HepG2 (cell line): ENCODE measurements around the gene RALBP1. TPM values are rescaled to one million over a fixed set of nuclear protein-coding genes. Genes with fewer than 3 reads are reported as not detected.

Source experiments
- ARNTL ChIP-seq: sonication (generic); formaldehyde crosslinking; IDR thresholded peaks from 2 replicates; pipeline ENCODE4 v1.4.0; 2020; ENCODE audit warnings: mild to moderate bottlenecking, missing genetic modification reagents
- CBX5 ChIP-seq: sonication (generic); formaldehyde crosslinking; IDR thresholded peaks from 2 replicates; pipeline ENCODE4 v1.4.0; 2020; ENCODE audit warnings: missing genetic modification reagents, borderline replicate concordance
- CREM ChIP-seq, 2 experiments: sonication (generic) in 1 of 2; formaldehyde crosslinking in 1 of 2; IDR thresholded peaks; 2 replicates each; pipeline versions ENCODE4 v1.4.0 to v1.6.1; 2016 to 2020; ENCODE audit warnings: antibody characterized with exemption in 1 of 2, mild to moderate bottlenecking in 1 of 2, missing genetic modification reagents in 1 of 2
- FOXO4 ChIP-seq: sonication (generic); formaldehyde crosslinking; conservative IDR thresholded peaks from 2 replicates; pipeline ENCODE4 v1.8.1; 2023; ENCODE audit warnings: missing genetic modification reagents
- HNRNPLL ChIP-seq: fragments of 200-400 bp; formaldehyde crosslinking; IDR thresholded peaks from 2 replicates; pipeline ENCODE4 v1.6.1; 2017; ENCODE audit warnings: mild to moderate bottlenecking, low read depth, low read length; ENCODE audit not compliant: poor library complexity, severe bottlenecking
- HOXA3 ChIP-seq: sonication (generic); formaldehyde crosslinking; IDR thresholded peaks from 2 replicates; pipeline ENCODE4 v1.5.0; 2020; ENCODE audit warnings: missing genetic modification reagents
- KAT8 ChIP-seq: IDR thresholded peaks from 2 replicates; pipeline ENCODE4 v1.6.1; 2016; ENCODE audit warnings: missing genetic modification reagents, missing compliant biosample characterization
- MTF1 ChIP-seq: sonication (generic); formaldehyde crosslinking; IDR thresholded peaks from 2 replicates; pipeline ENCODE4 v1.5.0; 2020; ENCODE audit warnings: missing genetic modification reagents
- RXRA ChIP-seq: sonication (generic); formaldehyde crosslinking; IDR thresholded peaks from 2 replicates; pipeline ENCODE4 v1.5.1; 2020; ENCODE audit warnings: missing genetic modification reagents
- SIX1 ChIP-seq: sonication (generic); formaldehyde crosslinking; IDR thresholded peaks from 2 replicates; pipeline ENCODE4 v1.4.0; 2020; ENCODE audit warnings: missing genetic modification reagents, borderline replicate concordance
- SOX13 ChIP-seq, 3 experiments: fragments of 450-650 bp in 1 of 3; sonication (generic) in 1 of 3; formaldehyde crosslinking in 1 of 3; IDR thresholded peaks in 2 of 3; conservative IDR thresholded peaks in 1 of 3; 2 replicates each; pipeline versions ENCODE4 v1.5.0 to v1.6.1; 2016 to 2020; ENCODE audit warnings: antibody characterized with exemption in 1 of 3, mild to moderate bottlenecking in 1 of 3, missing compliant biosample characterization in 1 of 3, missing genetic modification reagents in 1 of 3, moderate library complexity in 1 of 3
- STAG1 ChIP-seq: sonication (generic); formaldehyde crosslinking; IDR thresholded peaks from 2 replicates; pipeline ENCODE4 v1.4.0; 2020; ENCODE audit warnings: missing genetic modification reagents
- TEAD2 ChIP-seq: sonication (generic); formaldehyde crosslinking; IDR thresholded peaks from 2 replicates; pipeline ENCODE4 v1.9.0; 2021; ENCODE audit warnings: missing genetic modification reagents
- USF2 ChIP-seq, 2 experiments: sonication (generic) in 1 of 2; formaldehyde crosslinking in 1 of 2; IDR thresholded peaks; 2 replicates each; pipeline versions ENCODE4 v1.5.1 to v1.6.1; 2011 to 2020; ENCODE audit warnings: borderline replicate concordance in 1 of 2, low read depth in 1 of 2, low read length in 1 of 2, mild to moderate bottlenecking in 1 of 2, missing genetic modification reagents in 1 of 2, moderate library complexity in 1 of 2
- ZBTB33 ChIP-seq: sonication (generic); formaldehyde crosslinking; IDR thresholded peaks from 2 replicates; pipeline ENCODE4 v1.4.0; 2020; ENCODE audit warnings: missing genetic modification reagents
- ZNF205 ChIP-seq: IDR thresholded peaks from 2 replicates; pipeline ENCODE4 v1.6.1; 2018; ENCODE audit warnings: missing biosample characterization, missing genetic modification reagents
- ZNF362 ChIP-seq: sonication (generic); formaldehyde crosslinking; IDR thresholded peaks from 2 replicates; pipeline ENCODE4 v1.4.0; 2020; ENCODE audit warnings: missing genetic modification reagents, mild to moderate bottlenecking, borderline replicate concordance
- ZNF503 ChIP-seq: sonication (generic); formaldehyde crosslinking; IDR thresholded peaks from 2 replicates; pipeline ENCODE4 v1.4.0; 2020; ENCODE audit warnings: missing genetic modification reagents
- ZNF792 ChIP-seq: IDR thresholded peaks from 2 replicates; pipeline ENCODE4 v1.6.1; 2016
- ZNF891 ChIP-seq: sonication (generic); formaldehyde crosslinking; IDR thresholded peaks from 2 replicates; pipeline ENCODE4 v1.5.0; 2020; ENCODE audit warnings: mild to moderate bottlenecking, missing genetic modification reagents
- polyA plus RNA-seq, 8 experiments: library from polyadenylated mRNA; depleted of rRNA in 3 of 8; stranded (reverse) in 7 of 8; unstranded in 1 of 8; fragments of >200 nt; fragmentation: Illumina TruSeq in 4 of 8; extraction: Trizol in 4 of 8; gene quantifications; 2 replicates each; pipeline versions ENCODE4 v1.2.1 to v1.2.3, GENCODE V29; 2011 to 2016; ENCODE audit warnings: low read depth in 4 of 8, missing spikeins in 1 of 8, mixed read lengths in 1 of 8; ENCODE audit not compliant: insufficient read depth in 1 of 8
- total RNA-seq, 5 experiments: library from RNA; depleted of rRNA; stranded (reverse); fragments of >200 nt; fragmentation: Illumina TruSeq; extraction: Trizol; gene quantifications; 2 replicates each; pipeline ENCODE4 v1.2.3, GENCODE V29; 2016; ENCODE audit warnings: low read depth in 1 of 5

Gene RALBP1
- total and polyA plus RNA-seq, 2 of the 13 experiments (the other 11 are each of a cell fraction or from before 2014, with no cell fraction given), result 24.5 to 33.1 TPM

- no peak for TF ChIP-seq ZNF503 (CRISPR knock-in tag)
- no peak for TF ChIP-seq HNRNPLL
- no peak for TF ChIP-seq CREM (IDR thresholded peaks at IDR 0.05)
- TF ChIP-seq CREM (CRISPR knock-in tag; IDR thresholded peaks at IDR 0.05), result no peak
- no peak for TF ChIP-seq TEAD2 (CRISPR knock-in tag)
- no peak for TF ChIP-seq MTF1 (CRISPR knock-in tag)
- TF ChIP-seq ZNF792, result no peak
- peak; percentile 60 for TF ChIP-seq HOXA3 (CRISPR knock-in tag)
- 0 out of 2 replicates have a peak, but pooled peaks have one; percentile 13 for TF ChIP-seq SIX1 (CRISPR knock-in tag)
- 0 out of 2 replicates have a peak, but pooled peaks have one; percentile 13 for TF ChIP-seq ZNF362 (CRISPR knock-in tag)
- TF ChIP-seq ZNF891 (CRISPR knock-in tag), result no peak
- peak; percentile 54; the same call in 1 of the 2 replicates for TF ChIP-seq KAT8 (CRISPR knock-in tag)
- peak; percentile 94 for TF ChIP-seq ARNTL (CRISPR knock-in tag)
- no peak for TF ChIP-seq SOX13 (IDR thresholded peaks at IDR 0.05)
- TF ChIP-seq SOX13 (CRISPR knock-in tag; conservative IDR thresholded peaks at IDR 0.05 in 1 of 2, IDR thresholded peaks at IDR 0.05 in 1 of 2), result peak in 1 of 2 experiments; percentile 85; a peak in 2 of 4 replicates
- peak; percentile 27; the same call in 1 of the 2 replicates for TF ChIP-seq ZBTB33 (CRISPR knock-in tag)
- 0 out of 2 replicates have a peak, but pooled peaks have one; percentile 3 for TF ChIP-seq STAG1
- peak; percentile 20; the same call in 1 of the 2 replicates for TF ChIP-seq RXRA (CRISPR knock-in tag)
- peak; percentile 90 for TF ChIP-seq USF2 (IDR thresholded peaks at IDR 0.05; ENCODE audit: low read depth, low read length)
- peak; percentile 92; the same call in 1 of the 2 replicates for TF ChIP-seq USF2 (CRISPR knock-in tag; IDR thresholded peaks at IDR 0.05; ENCODE audit: borderline replicate concordance)
- TF ChIP-seq CBX5, result peak; percentile 15; the same call in 1 of the 2 replicates
- TF ChIP-seq FOXO4 (CRISPR knock-in tag), result no peak
- TF ChIP-seq ZNF205 (CRISPR knock-in tag), result 0 out of 2 replicates have a peak, but pooled peaks have one; percentile 41
Observed at GRCh38 chr18:9535430-9535991, 60.2 kb downstream of the RALBP1 start (continued).
